ENCODE measurements around the gene GPRIN3.

GPRIN3 gene

DNA sequence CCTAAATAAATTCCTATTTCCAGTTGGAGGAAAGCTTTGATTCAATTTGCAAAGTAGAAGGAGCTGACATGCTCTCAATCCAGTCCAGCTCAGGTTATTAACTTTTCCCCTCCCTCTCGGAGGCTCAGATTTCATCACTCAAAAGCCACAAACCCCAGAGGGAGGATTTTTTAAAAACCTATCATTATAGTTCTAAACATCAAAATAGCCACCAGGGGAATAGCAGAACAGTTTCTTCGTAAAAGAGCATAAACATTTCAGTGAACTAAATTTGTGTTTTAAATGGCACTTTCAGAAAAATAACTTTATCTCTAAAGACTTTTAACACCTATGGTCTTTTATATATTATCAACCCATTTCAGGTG, 8.8 kb downstream of the GPRIN3 start:
- H3K27ac ChIP-seq = peak overlapping the region; percentile 78
- 0 out of 2 replicates have a peak, but pooled peaks have one; percentile 9 for TF ChIP-seq CTCF (IDR thresholded peaks at IDR 0.05)
- no peak for TF ChIP-seq ZFX (IDR thresholded peaks at IDR 0.05; ENCODE audit: borderline replicate concordance)

GRCh38 chr4:89298155-89298554, 9.4 kb downstream of the GPRIN3 start:
- peak overlapping the region; percentile 78 for H3K27ac ChIP-seq
- TF ChIP-seq ZFX (IDR thresholded peaks at IDR 0.05; ENCODE audit: borderline replicate concordance) (no peak), CTCF (IDR thresholded peaks at IDR 0.05) (no peak)

- TF ChIP-seq CTCF (IDR thresholded peaks at IDR 0.05) (no peak), ZFX (IDR thresholded peaks at IDR 0.05; ENCODE audit: borderline replicate concordance) (no peak)
- peak overlapping the region; percentile 78 for H3K27ac ChIP-seq
These were observed 10.7 kb downstream of the GPRIN3 start for GRCh38 chr4:89296896-89297295.

GRCh38 chr4:89296399-89296798, 11.2 kb downstream of the GPRIN3 start:
- TF ChIP-seq ZFX (IDR thresholded peaks at IDR 0.05; ENCODE audit: borderline replicate concordance) (no peak), CTCF (IDR thresholded peaks at IDR 0.05) (no peak)
- H3K27ac ChIP-seq = peak overlapping the region; percentile 78

DNA sequence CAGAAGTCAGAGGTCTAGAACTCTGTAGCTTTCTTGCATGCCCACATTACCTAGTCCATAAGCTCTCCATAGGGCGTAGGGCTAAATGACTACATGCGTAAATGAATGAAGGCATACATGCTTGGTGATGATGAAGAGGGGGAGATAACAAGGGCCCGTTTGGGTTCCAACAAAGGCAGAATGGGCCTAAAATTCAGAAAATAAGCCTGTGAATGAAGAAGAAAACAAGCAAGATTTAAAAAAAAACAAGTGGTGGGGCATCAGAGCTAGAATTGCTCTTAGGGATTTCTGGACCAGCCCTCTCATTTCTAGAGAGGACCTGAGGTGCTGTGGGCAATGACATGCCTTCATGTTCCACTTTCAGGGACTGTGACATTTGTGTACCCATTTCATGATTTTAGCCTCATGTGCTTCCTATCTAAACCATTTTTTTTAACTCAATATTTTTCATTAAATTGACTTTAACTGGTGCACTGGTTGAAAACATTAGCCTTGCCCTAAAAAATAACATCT, 12.1 kb downstream of the GPRIN3 start:
- TF ChIP-seq ZFX (IDR thresholded peaks at IDR 0.05; ENCODE audit: borderline replicate concordance) = no peak

GRCh38 chr4:89294573-89295269, 12.9 kb downstream of the GPRIN3 start:
- H3K27ac ChIP-seq = no peak overlapping the region
- no peak for TF ChIP-seq ZFX (IDR thresholded peaks at IDR 0.05; ENCODE audit: borderline replicate concordance)
- TF ChIP-seq CTCF (IDR thresholded peaks at IDR 0.05) = no peak

More for the DNA sequence above, 12.1 kb downstream of the GPRIN3 start:
- peak overlapping the region; percentile 78 for H3K27ac ChIP-seq

- TF ChIP-seq ZFX (IDR thresholded peaks at IDR 0.05; ENCODE audit: borderline replicate concordance) (no peak), CTCF (IDR thresholded peaks at IDR 0.05) (no peak)
- no peak overlapping the region for H3K27ac ChIP-seq
These were observed 14.3 kb downstream of the GPRIN3 start for GRCh38 chr4:89293299-89293698.

All from 22Rv1 (cell line).